ENCODE data around the gene CISTR. TPM values are rescaled to one million over a fixed set of nuclear protein-coding genes. Genes with fewer than 3 reads are reported as not detected.

The CISTR gene
- total and polyA plus RNA-seq, 2 donors (not counting 3 experiments of a cell fraction or from before 2014, with no cell fraction given) = not detected

GRCh38 chr12:53758730-53759103 is 6.9 kb upstream of the CISTR start:
- TF ChIP-seq CTCF (IDR thresholded peaks at IDR 0.05; ENCODE audit: extremely low read depth in 1 of 2, insufficient read depth in 1 of 2, low read depth in 1 of 2, low read length in 2 of 2) (no peak), GATA2 (IDR thresholded peaks at IDR 0.05; ENCODE audit: insufficient read depth, insufficient read length, low read depth, low read length) (no peak), FOS (IDR thresholded peaks at IDR 0.05; ENCODE audit: borderline replicate concordance, insufficient read depth, low read length) (no peak), POLR2AphosphoS5 (IDR thresholded peaks at IDR 0.05; ENCODE audit: insufficient read depth, low read depth, low read length) (no peak), POLR2A (IDR thresholded peaks at IDR 0.05; ENCODE audit: low read depth, low read length) (no peak), JUN (IDR thresholded peaks at IDR 0.05; ENCODE audit: borderline replicate concordance, insufficient read depth, insufficient read length, low read depth) (no peak), EZH2 (IDR thresholded peaks at IDR 0.05; ENCODE audit: borderline replicate concordance, low read depth, low read length, severe bottlenecking) (no peak), MAX (IDR thresholded peaks at IDR 0.05; ENCODE audit: insufficient read depth, insufficient read length) (no peak), MYC (IDR thresholded peaks at IDR 0.05; ENCODE audit: low read depth, low read length) (no peak)
- no TSS peak for BruUV-seq (replicated peaks)
- Histone ChIP-seq H3K9me3 (replicated peaks; ENCODE audit: control insufficient read depth, insufficient read depth, low read length) (no peaks in the 10 kb centered on the region), H3K9me1 (replicated peaks; ENCODE audit: control insufficient read depth, extremely low read depth, insufficient read depth, low read length) (no peaks in the 10 kb centered on the region), H3K4me2 (ENCODE audit: insufficient read depth, low read length) (no peak overlapping the region), H3K4me1 (ENCODE audit: control insufficient read depth, extremely low read depth, insufficient read depth, low read length) (peaks cover 3% of the 10 kb centered on the region), H3K4me3 (replicated peaks in 1 of 3; ENCODE audit: insufficient read depth in 1 of 3, low read depth in 1 of 3, low read length in 3 of 3) (no peak overlapping the region), H3K27ac (ENCODE audit: insufficient read depth, low read depth, low read length) (no peak overlapping the region), H3K36me3 (ENCODE audit: control insufficient read depth in 2 of 2, extremely low read depth in 1 of 2, insufficient read depth in 2 of 2, low read length in 2 of 2) (no peaks in the 10 kb centered on the region), H2AFZ (ENCODE audit: low read depth, low read length) (no peak overlapping the region), H3K27me3 (ENCODE audit: control insufficient read depth in 2 of 2, insufficient read depth in 2 of 2, low read length in 2 of 2) (peaks cover 49 to 56% of the 10 kb centered on the region in 2 experiments), H3K9ac (replicated peaks; ENCODE audit: extremely low read depth, insufficient read depth, low read length) (no peak overlapping the region), H4K20me1 (replicated peaks; ENCODE audit: control insufficient read depth, extremely low read depth, insufficient read depth, low read length) (no peaks in the 10 kb centered on the region), H3K79me2 (ENCODE audit: control insufficient read depth, insufficient read depth, low read length) (no peaks in the 10 kb centered on the region)
- DNase-seq (ENCODE audit: low read depth, low spot score) (no peak), FAIRE-seq (no peak)
- dilution Hi-C loops (cut with MboI; ENCODE audit: extremely low pct_ligation_motif_present, low sequenced_read_pairs) = no loop called here
- POLR2A ChIA-PET = no interaction called here
- CTCF ChIA-PET = no interaction called here
- intact Hi-C loops (cut with micrococcal nuclease) = loop anchor here (10.0 kb wide), 1 partner anchor 446 kb away; no protein-coding TSS in a partner anchor

All from endothelial cell of umbilical vein (primary cell).